Stimulated activated naive CD4-positive, alpha-beta T cell treated with Interleukin-2 at 50 U/mL for 16 hours (primary cell): Measurements from ENCODE around the gene LRTM2.

ENCODE experiments used
- DNase-seq: peaks from one replicate; lab custom pipeline; 2025; lab: John Stamatoyannopoulos, UW

Gene LRTM2

GRCh38 chr12:1829306-1829900, 9.0 kb downstream of the LRTM2 start:
- DNase-seq: no peak

- no peak for DNase-seq
Measured at GRCh38 chr12:1830401-1830845, 10.1 kb downstream of the LRTM2 start.

GRCh38 chr12:1830981-1831963, 10.9 kb downstream of the LRTM2 start:
- DNase-seq: no peak

GRCh38 chr12:1832801-1833595, 12.6 kb downstream of the LRTM2 start:
- DNase-seq: no peak

- DNase-seq: no peak
Measured at GRCh38 chr12:1833596-1834028, 13.2 kb downstream of the LRTM2 start.

GRCh38 chr12:1834186-1834925, 14.0 kb downstream of the LRTM2 start:
- no peak for DNase-seq

GRCh38 chr12:1835211-1836131, 15.1 kb downstream of the LRTM2 start:
- DNase-seq: no peak

- no peak for DNase-seq
Measured at GRCh38 chr12:1836241-1836803, 16.0 kb downstream of the LRTM2 start.

GRCh38 chr12:1836854-1837421, 16.6 kb downstream of the LRTM2 start:
- DNase-seq: no peak

- DNase-seq: no peak
Measured at GRCh38 chr12:1837541-1838204, 17.3 kb downstream of the LRTM2 start.

GRCh38 chr12:1838205-1838993, 18.0 kb downstream of the LRTM2 start:
- DNase-seq: no peak

GRCh38 chr12:1838994-1839365, 18.6 kb downstream of the LRTM2 start:
- DNase-seq: no peak

- no peak for DNase-seq
Measured at GRCh38 chr12:1839464-1839863, 19.1 kb downstream of the LRTM2 start.

GRCh38 chr12:1839956-1840951, 19.9 kb downstream of the LRTM2 start:
- DNase-seq: no peak

GRCh38 chr12:1840981-1841425, 20.6 kb downstream of the LRTM2 start:
- DNase-seq: no peak

- DNase-seq: no peak
Measured at GRCh38 chr12:1841586-1842182, 21.3 kb downstream of the LRTM2 start.
